Fibroblast of skin of back (primary cell): ENCODE data around the gene ERI3.

ENCODE experiments used
- DNase-seq: peaks from one replicate; pipeline ENCODE4 v3.0.0-alpha.2; 2013

Gene ERI3

DNA sequence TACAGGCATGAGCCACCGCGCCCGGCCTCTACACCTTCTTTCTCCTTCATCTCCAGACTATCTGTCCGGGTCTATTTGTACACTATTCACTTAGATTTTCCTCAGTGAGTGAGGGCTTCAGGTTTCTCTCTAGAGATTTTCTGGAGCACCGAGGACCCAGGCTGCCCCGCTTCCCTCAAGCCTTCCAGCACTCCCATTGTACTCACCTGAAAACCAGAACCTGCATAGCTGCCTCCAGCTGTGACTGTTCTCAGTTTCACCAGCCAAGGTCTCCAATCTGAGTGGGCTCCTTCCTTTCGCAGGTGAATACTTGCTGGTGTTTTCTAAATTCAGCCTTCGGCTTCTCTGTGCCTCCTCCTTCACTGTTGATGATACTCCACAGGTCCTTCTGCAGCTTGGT is 154.7 kb downstream of the ERI3 start:
- no peak for DNase-seq

DNA sequence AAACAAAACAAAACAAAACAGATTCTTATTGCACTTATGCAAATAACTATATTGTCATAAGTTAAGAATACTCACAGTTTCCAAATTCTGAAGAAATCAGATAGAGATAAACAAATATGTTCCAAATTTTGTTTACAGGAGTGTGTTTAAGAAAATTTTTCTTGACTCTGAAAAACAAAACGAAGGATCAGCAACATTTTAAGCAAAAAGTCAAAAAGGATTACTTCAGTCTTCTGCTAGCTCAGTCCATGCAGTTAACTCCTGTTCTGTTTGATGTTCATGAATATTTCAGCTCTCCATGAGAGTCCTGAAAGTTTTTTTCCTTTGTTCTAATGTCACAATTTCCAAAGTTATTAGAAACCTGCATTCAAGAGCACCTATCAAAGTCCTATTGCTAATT is 180.4 kb downstream of the ERI3 start:
- no peak for DNase-seq
